NCI-H2107 (cell line): ENCODE measurements around the gene ZNF831.

Experiments used
- DNase-seq: peaks from one replicate; lab custom pipeline; 2025; lab: John Stamatoyannopoulos, UW

The ZNF831 gene

GRCh38 chr20:59157531-59157930 lies 6.1 kb upstream of the ZNF831 start:
- DNase-seq, result no peak

GRCh38 chr20:59157961-59158541 lies 5.6 kb upstream of the ZNF831 start:
- no peak for DNase-seq

- no peak for DNase-seq
Measured at GRCh38 chr20:59158673-59159072, 4.9 kb upstream of the ZNF831 start.

- no peak for DNase-seq
Measured at GRCh38 chr20:59159091-59159490, 4.5 kb upstream of the ZNF831 start.

GRCh38 chr20:59159493-59160376 lies 3.9 kb upstream of the ZNF831 start:
- no peak for DNase-seq

GRCh38 chr20:59160389-59161115 lies 3.1 kb upstream of the ZNF831 start:
- no peak for DNase-seq

GRCh38 chr20:59161721-59162120 lies 1.9 kb upstream of the ZNF831 start:
- DNase-seq, result no peak

- DNase-seq, result no peak
Measured at GRCh38 chr20:59164686-59165391, 1.2 kb downstream of the ZNF831 start.

- no peak for DNase-seq
Measured at GRCh38 chr20:59165396-59165795, 1.8 kb downstream of the ZNF831 start.

GRCh38 chr20:59165891-59166709 lies 2.5 kb downstream of the ZNF831 start:
- no peak for DNase-seq

- DNase-seq, result no peak
Measured at GRCh38 chr20:59170406-59171349, 7.1 kb downstream of the ZNF831 start.

GRCh38 chr20:59171986-59172385 lies 8.4 kb downstream of the ZNF831 start:
- no peak for DNase-seq

GRCh38 chr20:59173938-59174491 lies 10.4 kb downstream of the ZNF831 start:
- DNase-seq, result no peak

GRCh38 chr20:59175002-59175401 lies 11.4 kb downstream of the ZNF831 start:
- DNase-seq, result no peak

GRCh38 chr20:59175861-59176260 lies 12.2 kb downstream of the ZNF831 start:
- DNase-seq, result no peak

- DNase-seq, result no peak
Measured at GRCh38 chr20:59176812-59177211, 13.2 kb downstream of the ZNF831 start.

GRCh38 chr20:59177266-59178250 lies 13.9 kb downstream of the ZNF831 start:
- DNase-seq, result no peak

GRCh38 chr20:59178983-59179595 lies 15.5 kb downstream of the ZNF831 start:
- no peak for DNase-seq
